ENCODE results near the gene PCBP2. TPM values are rescaled to one million over a fixed set of nuclear protein-coding genes. Genes with fewer than 3 reads are reported as not detected.
A peak's percentile ranks its signal among the peaks of the same experiment; 100 is the strongest.

Gene PCBP2
- total and polyA plus RNA-seq, 2 of the 4 experiments (the other 2 are of a cell fraction): 190 to 586 TPM

DNA sequence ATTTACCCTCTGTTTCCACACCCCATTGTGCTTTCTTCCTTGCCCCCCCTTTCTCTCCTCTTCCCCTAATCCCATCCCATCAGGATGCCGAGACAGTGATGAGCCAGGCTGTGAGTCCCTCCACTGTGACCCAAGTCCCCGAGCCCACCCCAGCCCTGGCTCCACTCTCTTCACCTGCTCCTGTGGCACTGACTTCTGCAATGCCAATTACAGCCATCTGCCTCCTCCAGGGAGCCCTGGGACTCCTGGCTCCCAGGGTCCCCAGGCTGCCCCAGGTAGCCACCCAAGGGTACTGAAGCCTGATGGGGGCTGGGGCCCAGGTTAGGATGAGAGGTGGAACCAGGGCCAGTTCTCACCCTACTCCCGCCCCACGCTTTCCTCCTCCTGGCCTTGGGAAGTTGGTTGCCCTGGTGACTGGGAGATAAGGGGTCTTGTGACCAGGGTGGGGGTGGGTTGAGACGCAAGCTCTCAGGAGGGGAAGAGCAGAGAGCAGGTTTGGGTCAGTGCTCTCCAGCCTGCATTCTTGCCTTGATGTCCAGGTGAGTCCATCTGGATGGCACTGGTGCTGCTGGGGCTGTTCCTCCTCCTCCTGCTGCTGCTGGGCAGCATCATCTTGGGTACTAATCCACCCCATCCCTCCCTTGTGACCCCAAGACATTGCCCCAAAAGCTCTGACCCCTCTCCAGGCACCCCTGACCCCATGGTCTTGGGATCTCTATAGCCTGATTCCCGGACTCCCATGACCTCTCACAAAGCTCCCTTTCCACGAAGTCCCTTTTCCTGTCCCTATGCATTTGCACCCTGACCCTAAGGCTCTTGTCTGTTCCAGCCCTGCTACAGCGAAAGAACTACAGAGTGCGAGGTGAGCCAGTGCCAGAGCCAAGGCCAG is 27.0 kb upstream of the PCBP2 start (continued):
- TF ChIP-seq MXI1 (IDR thresholded peaks at IDR 0.05; ENCODE audit: borderline replicate concordance, low read depth, low read length) (no peak), POLR2A (IDR thresholded peaks at IDR 0.05; ENCODE audit: low read depth, low read length) (no peak)

DNA sequence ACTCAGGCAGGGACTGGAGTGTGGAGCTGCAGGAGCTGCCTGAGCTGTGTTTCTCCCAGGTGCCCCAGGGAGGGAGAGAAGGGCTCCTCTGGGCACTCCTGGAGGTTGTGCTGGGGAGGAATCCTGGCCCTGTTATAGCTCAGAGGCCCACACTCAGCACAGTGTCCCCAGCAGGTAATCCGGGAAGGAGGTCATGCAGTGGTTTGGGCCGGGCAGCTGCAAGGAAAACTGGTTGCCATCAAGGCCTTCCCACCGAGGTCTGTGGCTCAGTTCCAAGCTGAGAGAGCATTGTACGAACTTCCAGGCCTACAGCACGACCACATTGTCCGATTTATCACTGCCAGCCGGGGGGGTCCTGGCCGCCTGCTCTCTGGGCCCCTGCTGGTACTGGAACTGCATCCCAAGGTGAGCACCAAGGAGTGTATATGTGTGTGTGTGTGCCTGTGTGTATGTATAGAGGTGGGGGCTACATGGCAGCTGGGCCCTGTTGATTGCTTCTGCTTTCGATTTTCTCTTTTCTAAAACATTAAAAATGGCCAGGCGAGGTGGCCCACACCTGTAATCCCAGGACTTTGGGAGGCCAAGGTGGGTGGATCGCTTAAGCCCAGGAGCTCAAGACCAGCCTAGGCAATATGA is 26.3 kb upstream of the PCBP2 start:
- H4K5ac ChIP-seq (ENCODE audit: low read depth, low read length): no peak overlapping the region
- DNase-seq (no peak), ATAC-seq (ENCODE audit: low read depth) (no peak)
- H2AK9ac ChIP-seq (replicated peaks; ENCODE audit: low read depth, low read length, poor library complexity): peak overlapping the region; percentile 47
- TF ChIP-seq RAD21 (IDR thresholded peaks at IDR 0.05; ENCODE audit: low read length): no peak
- TF ChIP-seq, protein P1, sequence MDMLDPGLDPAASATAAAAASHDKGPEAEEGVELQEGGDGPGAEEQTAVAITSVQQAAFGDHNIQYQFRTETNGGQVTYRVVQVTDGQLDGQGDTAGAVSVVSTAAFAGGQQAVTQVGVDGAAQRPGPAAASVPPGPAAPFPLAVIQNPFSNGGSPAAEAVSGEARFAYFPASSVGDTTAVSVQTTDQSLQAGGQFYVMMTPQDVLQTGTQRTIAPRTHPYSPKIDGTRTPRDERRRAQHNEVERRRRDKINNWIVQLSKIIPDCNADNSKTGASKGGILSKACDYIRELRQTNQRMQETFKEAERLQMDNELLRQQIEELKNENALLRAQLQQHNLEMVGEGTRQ (IDR thresholded peaks at IDR 0.05; ENCODE audit: low read depth, low read length): no peak
- no peak for TF ChIP-seq BHLHE40 (IDR thresholded peaks at IDR 0.05; ENCODE audit: low read depth, low read length)
- no peak for TF ChIP-seq SMC3 (IDR thresholded peaks at IDR 0.05; ENCODE audit: low read depth, low read length)
- no peak for TF ChIP-seq CEBPB (IDR thresholded peaks at IDR 0.05; ENCODE audit: low read depth, low read length)
- no peak for TF ChIP-seq RFX5 (IDR thresholded peaks at IDR 0.05; ENCODE audit: low read depth, low read length)
- TF ChIP-seq, protein P2, sequence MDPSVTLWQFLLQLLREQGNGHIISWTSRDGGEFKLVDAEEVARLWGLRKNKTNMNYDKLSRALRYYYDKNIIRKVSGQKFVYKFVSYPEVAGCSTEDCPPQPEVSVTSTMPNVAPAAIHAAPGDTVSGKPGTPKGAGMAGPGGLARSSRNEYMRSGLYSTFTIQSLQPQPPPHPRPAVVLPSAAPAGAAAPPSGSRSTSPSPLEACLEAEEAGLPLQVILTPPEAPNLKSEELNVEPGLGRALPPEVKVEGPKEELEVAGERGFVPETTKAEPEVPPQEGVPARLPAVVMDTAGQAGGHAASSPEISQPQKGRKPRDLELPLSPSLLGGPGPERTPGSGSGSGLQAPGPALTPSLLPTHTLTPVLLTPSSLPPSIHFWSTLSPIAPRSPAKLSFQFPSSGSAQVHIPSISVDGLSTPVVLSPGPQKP (IDR thresholded peaks at IDR 0.05; ENCODE audit: borderline replicate concordance, low read depth, low read length): no peak
- no peak for TF ChIP-seq MAFK (IDR thresholded peaks at IDR 0.05; ENCODE audit: low read depth, low read length)
- no peak for TF ChIP-seq RCOR1 (IDR thresholded peaks at IDR 0.05; ENCODE audit: insufficient replicate concordance, low read length)
- TF ChIP-seq FOS (IDR thresholded peaks at IDR 0.05; ENCODE audit: low read depth, low read length): no peak
- ChIA-PET POLR2A (ENCODE audit: unreplicated experiment) (no interaction called here), CTCF (no interaction called here)
- peak overlapping the region; percentile 40 for H2AFZ ChIP-seq (replicated peaks; ENCODE audit: low read length, poor library complexity)
- 67% methylated on average over 4 of the region's 11 CpGs; no CpG with 5 or more reads in 1 of the 2 experiments for WGBS, 2 experiments (ENCODE audit: extremely low coverage in 2 of 2, insufficient read length in 1 of 2)
- peaks cover 7% of the 10 kb centered on the region for H3K4me1 ChIP-seq (ENCODE audit: control insufficient read depth, insufficient read depth, low read length)
- BruUV-seq (replicated peaks): no TSS peak
- H2BK120ac ChIP-seq (ENCODE audit: low read depth, low read length): no peak overlapping the region
- H4K91ac ChIP-seq (ENCODE audit: insufficient read depth, low read depth, low read length): no peak overlapping the region
- peaks cover 16% of the 10 kb centered on the region; the same call in 1 of the 2 replicates for H3K9me1 ChIP-seq (ENCODE audit: insufficient read depth, low read length)
- intact Hi-C loops (cut with micrococcal nuclease): no loop called here
- no peak overlapping the region for H3K9ac ChIP-seq (ENCODE audit: low read depth, low read length)
- H2BK15ac ChIP-seq (ENCODE audit: low read depth, low read length): no peak overlapping the region
- no peak overlapping the region for H3K56ac ChIP-seq (ENCODE audit: extremely low read depth, insufficient read depth, low read length)
- dilution Hi-C loops (cut with HindIII; ENCODE audit: low sequenced_read_pairs, unreplicated experiment): no loop called here
- in situ Hi-C loops (cut with MboI; ENCODE audit: low sequenced_read_pairs): no loop called here
- H2BK20ac ChIP-seq (ENCODE audit: low read depth, low read length): no peak overlapping the region
- H3K79me1 ChIP-seq (ENCODE audit: low read depth in 1 of 2, low read length in 2 of 2): no peaks in the 10 kb centered on the region
- no peaks in the 10 kb centered on the region for H3K36me3 ChIP-seq (ENCODE audit: control insufficient read depth, insufficient read depth, low read length)
- no peak overlapping the region for H3K23ac ChIP-seq (ENCODE audit: low read depth, low read length)
- H3K27me3 ChIP-seq (ENCODE audit: control insufficient read depth, insufficient read depth, low read length): peaks cover 10% of the 10 kb centered on the region; the same call in 1 of the 2 replicates
- H4K20me1 ChIP-seq (ENCODE audit: insufficient read depth, low read length): peaks cover 6% of the 10 kb centered on the region
- H3K4ac ChIP-seq (ENCODE audit: low read depth, low read length): no peak overlapping the region; the same call in 1 of the 2 replicates
- H2BK5ac ChIP-seq (ENCODE audit: low read depth, low read length, poor library complexity, severe bottlenecking): no peak overlapping the region
- no peak overlapping the region for H3K4me3 ChIP-seq (ENCODE audit: insufficient read depth, low read depth, low read length)
- no peak overlapping the region for H4K8ac ChIP-seq (ENCODE audit: low read depth in 2 of 2, low read length in 2 of 2)
- H3K14ac ChIP-seq (replicated peaks; ENCODE audit: low read depth, low read length): no peak overlapping the region
- H3K9me3 ChIP-seq (ENCODE audit: control insufficient read depth, insufficient read depth, low read length): no peaks in the 10 kb centered on the region
- no peak overlapping the region for H2AK5ac ChIP-seq (ENCODE audit: low read depth, low read length)
- H3K18ac ChIP-seq (ENCODE audit: low read depth, low read length): no peak overlapping the region
- H3K4me2 ChIP-seq (ENCODE audit: low read depth, low read length): no peak overlapping the region
- no peak overlapping the region for H3K27ac ChIP-seq (ENCODE audit: insufficient read depth, low read length)

Measured in IMR-90 (cell line).